GM23338 (cell line): ENCODE measurements around the gene RNF2. TPM values are rescaled to one million over a fixed set of nuclear protein-coding genes. Genes with fewer than 3 reads are reported as not detected.

Source experiments
- ATAC-seq: fragments of 200-7000 bp; cut with Tn5 transposase; 3 replicates; pipeline ENCODE4 v1.9.1; 2020
- DNase-seq: peaks from one replicate; pipeline ENCODE4 v3.0.0-alpha.2; 2015; ENCODE audit warnings: low spot score
- H2AFZ ChIP-seq: fragments of 200-600 bp; sonication (generic); 2 replicates; pipeline ENCODE4 v1.8.0; 2016; ENCODE audit warnings: antibody characterized with exemption, mild to moderate bottlenecking, moderate library complexity
- H3F3A ChIP-seq: fragments of 200-600 bp; sonication (generic); replicated peaks from 2 replicates; pipeline ENCODE4 v1.8.0; 2017; ENCODE audit warnings: antibody characterized with exemption, mixed run types, low read depth
- H3K27ac ChIP-seq: fragments of 200-600 bp; sonication (generic); 2 replicates; pipeline ENCODE4 v1.6.1; 2016; ENCODE audit warnings: low read depth
- H3K27me3 ChIP-seq: fragments of 200-600 bp; sonication (generic); 2 replicates; pipeline ENCODE4 v1.8.0; 2016; ENCODE audit warnings: mild to moderate bottlenecking, mixed run types, moderate library complexity; ENCODE audit not compliant: insufficient read depth
- H3K36me3 ChIP-seq: fragments of 200-600 bp; sonication (generic); 2 replicates; pipeline ENCODE4 v1.8.0; 2016; ENCODE audit warnings: mild to moderate bottlenecking; ENCODE audit not compliant: insufficient read depth
- H3K4me1 ChIP-seq: fragments of 200-600 bp; sonication (generic); 2 replicates; pipeline ENCODE4 v1.8.0; 2016; ENCODE audit warnings: mild to moderate bottlenecking, moderate library complexity; ENCODE audit not compliant: insufficient read depth
- H3K4me2 ChIP-seq: fragments of 200-600 bp; sonication (generic); 2 replicates; pipeline ENCODE4 v1.7.1; 2017; ENCODE audit warnings: mixed run types
- H3K4me3 ChIP-seq: fragments of 200-600 bp; sonication (generic); 2 replicates; pipeline ENCODE4 v1.6.1; 2016; ENCODE audit warnings: mixed run types
- H3K79me2 ChIP-seq: fragments of 200-600 bp; sonication (generic); replicated peaks from 2 replicates; pipeline ENCODE4 v1.8.0; 2017; ENCODE audit warnings: mild to moderate bottlenecking; ENCODE audit not compliant: insufficient read depth
- H3K9me2 ChIP-seq: fragments of 200-600 bp; sonication (generic); 2 replicates; pipeline ENCODE4 v1.8.0; 2017; ENCODE audit not compliant: insufficient read depth
- H4K20me1 ChIP-seq: fragments of 200-600 bp; sonication (generic); replicated peaks from 2 replicates; pipeline ENCODE4 v1.8.0; 2017; ENCODE audit warnings: mild to moderate bottlenecking; ENCODE audit not compliant: insufficient read depth
- H3K27ac Mint-ChIP-seq: 2 replicates; pipeline ENCODE4 v1.8.0; 2020; ENCODE audit warnings: inconsistent platforms, mild to moderate bottlenecking, moderate library complexity, mixed read lengths
- H3K27me3 Mint-ChIP-seq: 3 replicates; pipeline ENCODE4 v1.8.0; 2022; ENCODE audit warnings: low read depth, mild to moderate bottlenecking, moderate library complexity, mixed read lengths, inconsistent platforms; ENCODE audit not compliant: insufficient read depth, poor library complexity
- H3K36me3 Mint-ChIP-seq: 3 replicates; pipeline ENCODE4 v1.8.0; 2021; ENCODE audit warnings: low read depth, mild to moderate bottlenecking, inconsistent platforms, moderate library complexity, mixed read lengths
- H3K4me1 Mint-ChIP-seq: 3 replicates; pipeline ENCODE4 v1.8.0; 2020; ENCODE audit warnings: mild to moderate bottlenecking, inconsistent platforms, mixed read lengths
- H3K4me3 Mint-ChIP-seq: 3 replicates; pipeline ENCODE4 v1.8.0; 2021; ENCODE audit warnings: moderate library complexity, mild to moderate bottlenecking, inconsistent platforms, mixed read lengths
- H3K9me3 Mint-ChIP-seq: 3 replicates; pipeline ENCODE4 v1.8.0; 2020; ENCODE audit warnings: moderate library complexity, mild to moderate bottlenecking, inconsistent platforms, mixed read lengths
- CREB1 ChIP-seq: fragments of 250-450 bp; sonication (Bioruptor Pico); IDR thresholded peaks from 2 replicates; pipeline ENCODE4 v1.5.0; 2020; ENCODE audit warnings: low read depth, mild to moderate bottlenecking, moderate library complexity
- EZH2 ChIP-seq: fragments of 200-600 bp; sonication (generic); IDR thresholded peaks from one replicate; pipeline ENCODE4 v1.8.0; 2017; ENCODE audit warnings: antibody characterized with exemption, mild to moderate bottlenecking, low read depth; ENCODE audit not compliant: unreplicated experiment
- EZH2phosphoT487 ChIP-seq: fragments of 200-600 bp; sonication (generic); IDR thresholded peaks from one replicate; pipeline ENCODE4 v1.8.1; 2018; ENCODE audit warnings: antibody characterized with exemption; ENCODE audit not compliant: unreplicated experiment
- NANOG ChIP-seq: IDR thresholded peaks from 2 replicates; pipeline ENCODE4 v1.6.1; 2016; ENCODE audit warnings: antibody characterized with exemption, borderline replicate concordance
- POLR2AphosphoS5 ChIP-seq: IDR thresholded peaks from 2 replicates; pipeline ENCODE4 v1.6.1; 2016; ENCODE audit warnings: antibody characterized with exemption, low read depth
- STAT1 ChIP-seq: IDR thresholded peaks from one replicate; pipeline ENCODE4 v1.6.1; 2016; ENCODE audit warnings: antibody characterized with exemption; ENCODE audit not compliant: unreplicated experiment
- ZNF114 ChIP-seq: fragments of 250-450 bp; sonication (Bioruptor Pico); IDR thresholded peaks from 2 replicates; pipeline ENCODE4 v1.5.0; 2020; ENCODE audit warnings: mild to moderate bottlenecking, moderate library complexity
- ZNF331 ChIP-seq: fragments of 250-450 bp; sonication (Bioruptor Pico); IDR thresholded peaks from 2 replicates; pipeline ENCODE4 v1.5.0; 2020; ENCODE audit warnings: low read depth, mild to moderate bottlenecking, moderate library complexity
- polyA plus RNA-seq: library from polyadenylated mRNA; unstranded; fragments of >200 nt; fragmentation: Nextera tagmentation; extraction: Ambion mirVana; gene quantifications from 2 replicates; pipeline ENCODE4 v1.2.1, GENCODE V29; 2016
- total RNA-seq: library from RNA; depleted of rRNA; stranded (reverse); fragments of >200 nt; shearing (Covaris generic); gene quantifications from 2 replicates; pipeline ENCODE4 v1.2.3, GENCODE V29; 2014
- TF ChIP-seq, protein P1 (sequence below), 2 experiments: fragments of 200-600 bp in 1 of 2; sonication (generic) in 1 of 2; conservative IDR thresholded peaks; 2 replicates each; pipeline versions ENCODE4 v1.5.1 to v1.6.1; 2016 to 2017; ENCODE audit warnings: antibody characterized with exemption in 2 of 2, low read depth in 2 of 2, mild to moderate bottlenecking in 2 of 2, moderate library complexity in 1 of 2
- TF ChIP-seq, protein P2 (sequence below): IDR thresholded peaks from 2 replicates; pipeline ENCODE4 v1.6.1; 2016; ENCODE audit warnings: antibody characterized with exemption
- TF ChIP-seq, protein P3 (sequence below): fragments of 250-450 bp; sonication (Bioruptor Pico); IDR thresholded peaks from 2 replicates; pipeline ENCODE4 v1.5.0; 2020; ENCODE audit warnings: mild to moderate bottlenecking, moderate library complexity

Gene RNF2
- total and polyA plus RNA-seq, 2 experiments from 2014 or later: 33.3 to 51.4 TPM

DNA sequence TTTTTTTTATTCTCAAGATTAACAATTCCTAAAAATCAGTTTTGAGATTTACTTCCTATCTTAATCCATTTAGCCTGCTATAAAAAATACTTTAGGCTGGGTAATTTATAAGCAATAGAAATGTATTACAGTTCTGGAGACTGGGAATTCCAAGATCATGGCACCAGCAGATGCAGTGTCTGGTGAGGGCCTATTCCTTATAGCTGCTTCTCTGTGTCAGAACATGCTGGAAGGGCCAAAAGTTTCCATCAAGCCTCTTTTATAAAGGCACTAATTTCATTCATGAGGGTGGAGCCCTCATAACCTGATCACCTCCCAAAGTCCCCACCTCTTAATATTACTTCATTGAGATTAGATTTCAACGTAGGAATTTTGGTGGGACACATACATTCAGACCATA lies 41.7 kb downstream of the RNF2 start:
- 0 out of 2 replicates have a peak overlapping the region, but pooled peaks have one; percentile 50 for H3K27ac ChIP-seq
- no peak overlapping the region for H2AFZ ChIP-seq
- H3K4me3 Mint-ChIP-seq: no peak overlapping the region
- peaks cover 9% of the 10 kb centered on the region for H3K36me3 ChIP-seq
- H3K27me3 Mint-ChIP-seq: peaks cover 10% of the 10 kb centered on the region
- H3K4me1 ChIP-seq: peaks cover 20% of the 10 kb centered on the region
- ATAC-seq (no peak), DNase-seq (no peak)
- no peaks in the 10 kb centered on the region for H3K27me3 ChIP-seq
- TF ChIP-seq, protein P1, sequence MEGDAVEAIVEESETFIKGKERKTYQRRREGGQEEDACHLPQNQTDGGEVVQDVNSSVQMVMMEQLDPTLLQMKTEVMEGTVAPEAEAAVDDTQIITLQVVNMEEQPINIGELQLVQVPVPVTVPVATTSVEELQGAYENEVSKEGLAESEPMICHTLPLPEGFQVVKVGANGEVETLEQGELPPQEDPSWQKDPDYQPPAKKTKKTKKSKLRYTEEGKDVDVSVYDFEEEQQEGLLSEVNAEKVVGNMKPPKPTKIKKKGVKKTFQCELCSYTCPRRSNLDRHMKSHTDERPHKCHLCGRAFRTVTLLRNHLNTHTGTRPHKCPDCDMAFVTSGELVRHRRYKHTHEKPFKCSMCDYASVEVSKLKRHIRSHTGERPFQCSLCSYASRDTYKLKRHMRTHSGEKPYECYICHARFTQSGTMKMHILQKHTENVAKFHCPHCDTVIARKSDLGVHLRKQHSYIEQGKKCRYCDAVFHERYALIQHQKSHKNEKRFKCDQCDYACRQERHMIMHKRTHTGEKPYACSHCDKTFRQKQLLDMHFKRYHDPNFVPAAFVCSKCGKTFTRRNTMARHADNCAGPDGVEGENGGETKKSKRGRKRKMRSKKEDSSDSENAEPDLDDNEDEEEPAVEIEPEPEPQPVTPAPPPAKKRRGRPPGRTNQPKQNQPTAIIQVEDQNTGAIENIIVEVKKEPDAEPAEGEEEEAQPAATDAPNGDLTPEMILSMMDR (conservative IDR thresholded peaks at IDR 0.05; ENCODE audit: low read depth in 2 of 2): no peak
- peaks cover 18% of the 10 kb centered on the region for H3K4me1 Mint-ChIP-seq
- no peaks in the 10 kb centered on the region for H3K9me2 ChIP-seq
- no peak overlapping the region for H3K27ac Mint-ChIP-seq
- H3K79me2 ChIP-seq: peaks cover 72% of the 10 kb centered on the region
- no peak overlapping the region for H3K4me3 ChIP-seq
- no peaks in the 10 kb centered on the region; the same call in 2 of the 3 replicates for H3K9me3 Mint-ChIP-seq
- H3F3A ChIP-seq: no peaks in the 10 kb centered on the region
- peak overlapping the region; percentile 59 for H3K4me2 ChIP-seq
- peaks cover 39% of the 10 kb centered on the region for H3K36me3 Mint-ChIP-seq
- 0 out of 2 replicates have a peak, but pooled peaks cover 7% of the 10 kb centered on the region for H4K20me1 ChIP-seq

DNA sequence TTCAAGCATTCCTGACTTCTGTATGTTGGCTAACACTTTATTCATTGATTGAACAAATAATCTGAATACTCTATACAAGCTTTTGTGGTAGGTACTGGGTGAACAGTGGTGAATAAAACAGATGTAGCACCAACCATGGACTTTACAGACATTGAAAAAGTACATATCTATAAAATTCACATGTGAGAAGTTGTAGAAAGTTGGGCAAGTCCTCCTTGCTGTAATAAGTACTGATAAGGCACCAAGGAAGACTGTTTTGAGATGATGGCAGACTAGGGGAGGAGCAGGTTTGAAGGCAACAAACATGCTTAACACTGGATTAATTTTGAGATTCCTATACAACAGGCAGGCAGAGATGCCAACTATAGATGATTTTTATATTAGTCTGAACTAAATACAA lies 42.4 kb downstream of the RNF2 start:
- Mint-ChIP-seq H3K27me3 (peaks cover 10% of the 10 kb centered on the region), H3K4me3 (no peak overlapping the region), H3K27ac (no peak overlapping the region; the same call in 1 of the 2 replicates), H3K9me3 (no peaks in the 10 kb centered on the region; the same call in 2 of the 3 replicates), H3K4me1 (peaks cover 18% of the 10 kb centered on the region), H3K36me3 (peaks cover 41% of the 10 kb centered on the region)
- H3K27me3 ChIP-seq: no peaks in the 10 kb centered on the region
- no peaks in the 10 kb centered on the region for H3K9me2 ChIP-seq
- 0 out of 2 replicates have a peak, but pooled peaks cover 7% of the 10 kb centered on the region for H4K20me1 ChIP-seq
- no peak overlapping the region for H2AFZ ChIP-seq
- H3K4me1 ChIP-seq: peaks cover 20% of the 10 kb centered on the region
- H3K4me2 ChIP-seq: no peak overlapping the region
- H3K4me3 ChIP-seq: no peak overlapping the region
- ATAC-seq (no peak), DNase-seq (no peak)
- H3K36me3 ChIP-seq: peaks cover 9% of the 10 kb centered on the region
- H3K79me2 ChIP-seq: peaks cover 68% of the 10 kb centered on the region
- no peak overlapping the region for H3K27ac ChIP-seq
- no peaks in the 10 kb centered on the region for H3F3A ChIP-seq
- TF ChIP-seq, protein P2, sequence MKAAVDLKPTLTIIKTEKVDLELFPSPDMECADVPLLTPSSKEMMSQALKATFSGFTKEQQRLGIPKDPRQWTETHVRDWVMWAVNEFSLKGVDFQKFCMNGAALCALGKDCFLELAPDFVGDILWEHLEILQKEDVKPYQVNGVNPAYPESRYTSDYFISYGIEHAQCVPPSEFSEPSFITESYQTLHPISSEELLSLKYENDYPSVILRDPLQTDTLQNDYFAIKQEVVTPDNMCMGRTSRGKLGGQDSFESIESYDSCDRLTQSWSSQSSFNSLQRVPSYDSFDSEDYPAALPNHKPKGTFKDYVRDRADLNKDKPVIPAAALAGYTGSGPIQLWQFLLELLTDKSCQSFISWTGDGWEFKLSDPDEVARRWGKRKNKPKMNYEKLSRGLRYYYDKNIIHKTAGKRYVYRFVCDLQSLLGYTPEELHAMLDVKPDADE: no peak
- TF ChIP-seq, protein P1 (conservative IDR thresholded peaks at IDR 0.05; ENCODE audit: low read depth in 2 of 2): no peak
- TF ChIP-seq STAT1 (no peak), EZH2phosphoT487 (no peak), ZNF331 (CRISPR knock-in tag) (no peak), POLR2AphosphoS5 (no peak), CREB1 (CRISPR knock-in tag) (no peak), ZNF114 (no peak), EZH2 (no peak), NANOG (no peak)
- TF ChIP-seq, protein P3, sequence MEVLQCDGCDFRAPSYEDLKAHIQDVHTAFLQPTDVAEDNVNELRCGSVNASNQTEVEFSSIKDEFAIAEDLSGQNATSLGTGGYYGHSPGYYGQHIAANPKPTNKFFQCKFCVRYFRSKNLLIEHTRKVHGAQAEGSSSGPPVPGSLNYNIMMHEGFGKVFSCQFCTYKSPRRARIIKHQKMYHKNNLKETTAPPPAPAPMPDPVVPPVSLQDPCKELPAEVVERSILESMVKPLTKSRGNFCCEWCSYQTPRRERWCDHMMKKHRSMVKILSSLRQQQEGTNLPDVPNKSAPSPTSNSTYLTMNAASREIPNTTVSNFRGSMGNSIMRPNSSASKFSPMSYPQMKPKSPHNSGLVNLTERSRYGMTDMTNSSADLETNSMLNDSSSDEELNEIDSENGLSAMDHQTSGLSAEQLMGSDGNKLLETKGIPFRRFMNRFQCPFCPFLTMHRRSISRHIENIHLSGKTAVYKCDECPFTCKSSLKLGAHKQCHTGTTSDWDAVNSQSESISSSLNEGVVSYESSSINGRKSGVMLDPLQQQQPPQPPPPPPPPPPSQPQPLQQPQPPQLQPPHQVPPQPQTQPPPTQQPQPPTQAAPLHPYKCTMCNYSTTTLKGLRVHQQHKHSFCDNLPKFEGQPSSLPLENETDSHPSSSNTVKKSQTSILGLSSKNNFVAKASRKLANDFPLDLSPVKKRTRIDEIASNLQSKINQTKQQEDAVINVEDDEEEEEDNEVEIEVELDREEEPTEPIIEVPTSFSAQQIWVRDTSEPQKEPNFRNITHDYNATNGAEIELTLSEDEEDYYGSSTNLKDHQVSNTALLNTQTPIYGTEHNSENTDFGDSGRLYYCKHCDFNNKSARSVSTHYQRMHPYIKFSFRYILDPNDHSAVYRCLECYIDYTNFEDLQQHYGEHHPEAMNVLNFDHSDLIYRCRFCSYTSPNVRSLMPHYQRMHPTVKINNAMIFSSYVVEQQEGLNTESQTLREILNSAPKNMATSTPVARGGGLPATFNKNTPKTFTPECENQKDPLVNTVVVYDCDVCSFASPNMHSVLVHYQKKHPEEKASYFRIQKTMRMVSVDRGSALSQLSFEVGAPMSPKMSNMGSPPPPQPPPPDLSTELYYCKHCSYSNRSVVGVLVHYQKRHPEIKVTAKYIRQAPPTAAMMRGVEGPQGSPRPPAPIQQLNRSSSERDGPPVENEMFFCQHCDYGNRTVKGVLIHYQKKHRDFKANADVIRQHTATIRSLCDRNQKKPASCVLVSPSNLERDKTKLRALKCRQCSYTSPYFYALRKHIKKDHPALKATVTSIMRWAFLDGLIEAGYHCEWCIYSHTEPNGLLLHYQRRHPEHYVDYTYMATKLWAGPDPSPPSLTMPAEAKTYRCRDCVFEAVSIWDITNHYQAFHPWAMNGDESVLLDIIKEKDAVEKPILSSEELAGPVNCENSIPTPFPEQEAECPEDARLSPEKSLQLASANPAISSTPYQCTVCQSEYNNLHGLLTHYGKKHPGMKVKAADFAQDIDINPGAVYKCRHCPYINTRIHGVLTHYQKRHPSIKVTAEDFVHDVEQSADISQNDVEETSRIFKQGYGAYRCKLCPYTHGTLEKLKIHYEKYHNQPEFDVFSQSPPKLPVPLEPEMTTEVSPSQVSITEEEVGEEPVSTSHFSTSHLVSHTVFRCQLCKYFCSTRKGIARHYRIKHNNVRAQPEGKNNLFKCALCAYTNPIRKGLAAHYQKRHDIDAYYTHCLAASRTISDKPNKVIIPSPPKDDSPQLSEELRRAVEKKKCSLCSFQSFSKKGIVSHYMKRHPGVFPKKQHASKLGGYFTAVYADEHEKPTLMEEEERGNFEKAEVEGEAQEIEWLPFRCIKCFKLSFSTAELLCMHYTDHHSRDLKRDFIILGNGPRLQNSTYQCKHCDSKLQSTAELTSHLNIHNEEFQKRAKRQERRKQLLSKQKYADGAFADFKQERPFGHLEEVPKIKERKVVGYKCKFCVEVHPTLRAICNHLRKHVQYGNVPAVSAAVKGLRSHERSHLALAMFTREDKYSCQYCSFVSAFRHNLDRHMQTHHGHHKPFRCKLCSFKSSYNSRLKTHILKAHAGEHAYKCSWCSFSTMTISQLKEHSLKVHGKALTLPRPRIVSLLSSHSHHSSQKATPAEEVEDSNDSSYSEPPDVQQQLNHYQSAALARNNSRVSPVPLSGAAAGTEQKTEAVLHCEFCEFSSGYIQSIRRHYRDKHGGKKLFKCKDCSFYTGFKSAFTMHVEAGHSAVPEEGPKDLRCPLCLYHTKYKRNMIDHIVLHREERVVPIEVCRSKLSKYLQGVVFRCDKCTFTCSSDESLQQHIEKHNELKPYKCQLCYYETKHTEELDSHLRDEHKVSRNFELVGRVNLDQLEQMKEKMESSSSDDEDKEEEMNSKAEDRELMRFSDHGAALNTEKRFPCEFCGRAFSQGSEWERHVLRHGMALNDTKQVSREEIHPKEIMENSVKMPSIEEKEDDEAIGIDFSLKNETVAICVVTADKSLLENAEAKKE: no peak
